ENCODE measurements around the gene CHAF1A. TPM values are rescaled to one million over a fixed set of nuclear protein-coding genes. Genes with fewer than 3 reads are reported as not detected.

Gene CHAF1A
- 24.3 and 30.0 TPM in 2 replicates for total RNA-seq (2021)
- Bru-seq, nascent RNA: percentile 76 among the genes with signal in this experiment
- BruChase-seq, experiment 1, labeled RNA remaining after a 2-hour chase: percentile 63 among the genes with signal in this experiment
- BruChase-seq, experiment 2, labeled RNA remaining after a 6-hour chase: percentile 75 among the genes with signal in this experiment
- long read RNA-seq, transcript CHAF1A-201 (15 exons, 3,339 nt): major isoform, 16 of 27 reads
- long read RNA-seq, partial matches to known transcripts: 6 of 27 reads
- long read RNA-seq, other reads (novel, unspliced or antisense): 5 of 27 reads

- Histone ChIP-seq H3F3A (ENCODE audit: insufficient read depth, low read depth) (0 out of 2 replicates have a peak, but pooled peaks cover 6% of the 10 kb centered on the region), H3K27ac (peak within 1 kb of the TSS; percentile 61), H3K4me1 (replicated peaks; ENCODE audit: insufficient read depth) (peaks cover 20% of the 10 kb centered on the region), H3K79me2 (ENCODE audit: low read depth) (peaks cover 67% of the 10 kb centered on the region), H3K27me3 (ENCODE audit: insufficient read depth, low read depth) (no peaks in the 10 kb centered on the region), H4K20me1 (ENCODE audit: insufficient read depth) (peaks cover 8% of the 10 kb centered on the region; the same call in 1 of the 2 replicates), H3K9me2 (ENCODE audit: insufficient read depth) (no peaks in the 10 kb centered on the region), H3K4me3 (peak within 1 kb of the TSS; percentile 86), H3K4me2 (peak within 1 kb of the TSS; percentile 96), H3K9me3 (ENCODE audit: insufficient read depth, low read depth) (no peaks in the 10 kb centered on the region), H3K36me3 (ENCODE audit: low read depth) (no peaks in the 10 kb centered on the region), H2AFZ (peak within 1 kb of the TSS; percentile 81)
- CTCF ChIA-PET: interaction anchor here (0.6 to 1.5 kb wide), 3 partner anchors 26 to 87 kb away, joined by 3 to 9 read pairs (median 3); no protein-coding TSS in a partner anchor
- TF ChIP-seq CTCF (conservative IDR thresholded peaks at IDR 0.05) (no peak), EZH2 (IDR thresholded peaks at IDR 0.05; ENCODE audit: low read depth) (no peak)
- POLR2A ChIA-PET (ENCODE audit: unreplicated experiment): interaction anchor here (0.5 to 0.7 kb wide), 5 partner anchors 14 to 857 kb away, joined by 3 to 7 read pairs (median 4); no protein-coding TSS in a partner anchor
- intact Hi-C loops (cut with micrococcal nuclease; ENCODE audit: unreplicated experiment): loop anchor here (1.0 to 2.0 kb wide), 2 partner anchors 60 to 155 kb away; partner anchors contain the start of genes MPND and YJU2
- no TSS peak for BruUV-seq (replicated peaks)
- DNase-seq: peak; percentile 96 to 97
Observed at GRCh38 chr19:4402171-4403004, at the start of gene CHAF1A. Gene CHAF1A (plus strand): TSS chr19:4402640. CDS start chr19:4402763, 123 bp downstream.

DNA sequence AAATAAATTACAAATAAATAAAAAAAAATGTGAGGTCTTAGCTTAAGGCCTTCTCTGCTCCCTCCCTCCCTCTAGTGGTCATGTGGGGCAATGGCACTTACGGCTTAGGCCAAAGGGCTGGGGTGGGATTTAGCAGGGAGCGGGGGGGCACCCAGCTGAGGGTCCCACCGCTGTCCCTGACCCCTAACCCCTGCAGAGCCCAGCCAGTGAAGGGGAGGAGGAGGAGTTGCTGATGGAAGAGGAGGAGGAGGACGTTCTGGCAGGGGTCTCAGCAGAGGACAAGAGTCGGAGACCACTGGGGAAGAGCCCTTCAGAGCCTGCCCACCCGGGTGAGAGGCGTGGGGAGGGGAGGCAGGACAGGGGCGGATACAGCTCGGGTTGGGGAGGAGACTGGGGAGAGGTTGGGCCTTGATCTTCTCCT, 49.7 kb upstream of the CHAF1A start:
- ChIA-PET CTCF (interaction anchor here (0.6 to 1.4 kb wide), 7 partner anchors 10 to 1073 kb away, joined by 3 to 21 read pairs (median 8); partner anchors contain the start of genes FEM1A and STAP2), POLR2A (ENCODE audit: unreplicated experiment) (interaction anchor here (0.9 kb wide), 1 partner anchor 10 kb away, joined by 4 read pairs; the partner anchor contains the start of gene MPND)
- no peaks in the 10 kb centered on the region for H3K9me2 ChIP-seq (ENCODE audit: insufficient read depth)
- no peaks in the 10 kb centered on the region for H3K27me3 ChIP-seq (ENCODE audit: insufficient read depth, low read depth)
- H2AFZ ChIP-seq: no peak overlapping the region
- no peaks in the 10 kb centered on the region for H3K4me1 ChIP-seq (replicated peaks; ENCODE audit: insufficient read depth)
- peak in 1 of 2 experiments; percentile 49 for DNase-seq
- no peaks in the 10 kb centered on the region for H3K79me2 ChIP-seq (ENCODE audit: low read depth)
- H3K27ac ChIP-seq: no peak overlapping the region
- H4K20me1 ChIP-seq (ENCODE audit: insufficient read depth): no peaks in the 10 kb centered on the region
- no peaks in the 10 kb centered on the region for H3K9me3 ChIP-seq (ENCODE audit: insufficient read depth, low read depth)
- intact Hi-C loops (cut with micrococcal nuclease; ENCODE audit: unreplicated experiment): loop anchor here (1.0 kb wide), 2 partner anchors 48 to 85 kb away; partner anchors contain the start of gene SH3GL1
- no peak overlapping the region for H3K4me2 ChIP-seq
- no TSS peak for BruUV-seq (replicated peaks)
- no peak overlapping the region for H3K4me3 ChIP-seq
- no peaks in the 10 kb centered on the region for H3K36me3 ChIP-seq (ENCODE audit: low read depth)
- H3F3A ChIP-seq (ENCODE audit: insufficient read depth, low read depth): peaks cover 3% of the 10 kb centered on the region; the same call in 1 of the 2 replicates
- TF ChIP-seq CTCF (conservative IDR thresholded peaks at IDR 0.05) (peak; percentile 87), EZH2 (IDR thresholded peaks at IDR 0.05; ENCODE audit: low read depth) (no peak)

- Histone ChIP-seq H4K20me1 (ENCODE audit: insufficient read depth) (no peaks in the 10 kb centered on the region), H3K79me2 (ENCODE audit: low read depth) (no peaks in the 10 kb centered on the region), H3K4me3 (no peak overlapping the region), H3K9me3 (ENCODE audit: insufficient read depth, low read depth) (no peaks in the 10 kb centered on the region), H3K9me2 (ENCODE audit: insufficient read depth) (no peaks in the 10 kb centered on the region), H3K4me2 (no peak overlapping the region), H3K36me3 (ENCODE audit: low read depth) (no peaks in the 10 kb centered on the region), H3K27ac (no peak overlapping the region), H3K27me3 (ENCODE audit: insufficient read depth, low read depth) (no peaks in the 10 kb centered on the region), H3F3A (ENCODE audit: insufficient read depth, low read depth) (peaks cover 3% of the 10 kb centered on the region; the same call in 1 of the 2 replicates), H3K4me1 (replicated peaks; ENCODE audit: insufficient read depth) (no peaks in the 10 kb centered on the region), H2AFZ (no peak overlapping the region)
- BruUV-seq (replicated peaks): no TSS peak
- ChIA-PET POLR2A (ENCODE audit: unreplicated experiment) (no interaction called here), CTCF (no interaction called here)
- intact Hi-C loops (cut with micrococcal nuclease; ENCODE audit: unreplicated experiment): no loop called here
- no peak for DNase-seq
- TF ChIP-seq CTCF (conservative IDR thresholded peaks at IDR 0.05): no peak
- TF ChIP-seq EZH2 (IDR thresholded peaks at IDR 0.05; ENCODE audit: low read depth): no peak
Observed at GRCh38 chr19:4354282-4354681, 48.2 kb upstream of the CHAF1A start.

Measured in PC-9 (cell line).